Thyroid gland (tissue), 4 donors: ENCODE results near the gene PROKR2.

Experiments used
- CTCF ChIP-seq, 6 experiments: fragments of 200-600 bp in 3 of 6; fragments of 450-650 bp in 3 of 6; sonication (generic) in 3 of 6; IDR thresholded peaks; one replicate each; pipeline ENCODE4 v1.5.1; 2016 to 2019; ENCODE audit warnings: antibody characterized with exemption in 6 of 6, mild to moderate bottlenecking in 2 of 6, inconsistent platforms in 1 of 6, moderate library complexity in 1 of 6
- POLR2A ChIP-seq, 2 donors: fragments of 450-650 bp; IDR thresholded peaks; one replicate each; pipeline ENCODE4 v1.6.1; 2017; ENCODE audit warnings: antibody characterized with exemption in 2 of 2, mild to moderate bottlenecking in 2 of 2, moderate library complexity in 1 of 2

- TF ChIP-seq CTCF (IDR thresholded peaks at IDR 0.05) (no peak), POLR2A (IDR thresholded peaks at IDR 0.05) (no peak)
Measured at GRCh38 chr20:5312518-5312917, 4.2 kb downstream of the PROKR2 start.
